Measurements from ENCODE around the gene BAK1. TPM values are rescaled to one million over a fixed set of nuclear protein-coding genes. Genes with fewer than 3 reads are reported as not detected.

BAK1 gene
- total and polyA plus RNA-seq, 2 donors (not counting 1 experiment from before 2014, with no cell fraction given): 12.9 to 13.0 TPM

DNA sequence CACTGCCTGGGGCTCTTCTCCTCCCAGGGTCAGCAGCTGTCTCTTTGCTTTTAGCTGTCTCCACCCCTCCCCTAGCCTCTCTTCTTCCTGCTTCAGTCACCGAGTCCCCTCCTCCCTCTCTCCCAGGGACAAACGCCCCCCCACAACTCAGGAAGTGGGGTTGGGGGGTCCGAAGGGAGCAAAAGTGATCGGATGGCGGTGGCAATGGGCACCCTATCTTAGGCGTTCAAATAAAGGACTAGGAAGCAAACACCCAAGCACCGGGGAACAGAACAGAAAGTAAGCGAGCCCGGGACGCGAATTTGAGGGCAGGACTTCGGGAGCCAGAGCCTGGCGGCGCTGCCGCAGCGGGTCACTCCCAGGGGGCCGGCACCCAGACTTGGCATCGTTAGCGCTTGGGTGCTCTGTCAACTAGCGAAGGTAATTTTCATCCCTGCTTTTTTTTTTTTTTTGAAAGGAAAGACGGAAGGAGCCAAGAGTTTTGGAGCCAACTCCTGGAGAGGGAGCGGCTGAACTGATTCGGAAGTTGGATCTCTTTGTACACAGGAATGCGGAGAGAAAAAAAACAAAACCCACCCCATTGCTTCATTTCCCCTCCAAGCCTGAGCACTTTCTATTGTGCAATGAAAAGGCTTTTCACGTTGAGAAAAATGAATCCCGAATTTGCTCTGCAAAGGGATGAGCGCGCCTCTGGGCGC lies 40.2 kb upstream of the BAK1 start:
- H3K4me3 ChIP-seq (replicated peaks in 1 of 4; ENCODE audit: control extremely low read depth in 1 of 4, insufficient read depth in 1 of 4, low read depth in 3 of 4, low read length in 4 of 4): peak overlapping the region; percentile 29 to 76 (median 52)
- H3K27me3 ChIP-seq (ENCODE audit: control insufficient read depth, insufficient read depth, low read length): no peaks in the 10 kb centered on the region
- H3K9me3 ChIP-seq (ENCODE audit: control insufficient read depth, insufficient read depth, low read depth, low read length): no peaks in the 10 kb centered on the region
- H3K79me2 ChIP-seq (ENCODE audit: control insufficient read depth, insufficient read depth, low read length): peaks cover 34% of the 10 kb centered on the region
- H3K36me3 ChIP-seq (ENCODE audit: control insufficient read depth, insufficient read depth, low read length): no peaks in the 10 kb centered on the region
- peak overlapping the region; percentile 20 for H2AFZ ChIP-seq (ENCODE audit: low read length)
- H3K4me1 ChIP-seq (ENCODE audit: control insufficient read depth, extremely low read depth, insufficient read depth, low read length): peaks cover 13% of the 10 kb centered on the region
- H3K4me2 ChIP-seq (ENCODE audit: extremely low read depth, insufficient read depth, low read length): peak overlapping the region; percentile 70
- peak; percentile 41 to 71 for DNase-seq (ENCODE audit: low read depth in 2 of 2)
- peak overlapping the region; percentile 46 for H3K27ac ChIP-seq (ENCODE audit: insufficient read depth, low read length)
- no peak for TF ChIP-seq CTCF (conservative IDR thresholded peaks at IDR 0.05 in 1 of 2, IDR thresholded peaks at IDR 0.05 in 1 of 2; ENCODE audit: low read depth in 1 of 2, low read length in 2 of 2)
- no peak for TF ChIP-seq EZH2 (IDR thresholded peaks at IDR 0.05; ENCODE audit: low read length, missing control alignments)
- H3K9ac ChIP-seq (ENCODE audit: insufficient read depth, low read length): peak overlapping the region; percentile 66
- no peaks in the 10 kb centered on the region for H4K20me1 ChIP-seq (ENCODE audit: control insufficient read depth, extremely low read depth, insufficient read depth, low read length)

DNA sequence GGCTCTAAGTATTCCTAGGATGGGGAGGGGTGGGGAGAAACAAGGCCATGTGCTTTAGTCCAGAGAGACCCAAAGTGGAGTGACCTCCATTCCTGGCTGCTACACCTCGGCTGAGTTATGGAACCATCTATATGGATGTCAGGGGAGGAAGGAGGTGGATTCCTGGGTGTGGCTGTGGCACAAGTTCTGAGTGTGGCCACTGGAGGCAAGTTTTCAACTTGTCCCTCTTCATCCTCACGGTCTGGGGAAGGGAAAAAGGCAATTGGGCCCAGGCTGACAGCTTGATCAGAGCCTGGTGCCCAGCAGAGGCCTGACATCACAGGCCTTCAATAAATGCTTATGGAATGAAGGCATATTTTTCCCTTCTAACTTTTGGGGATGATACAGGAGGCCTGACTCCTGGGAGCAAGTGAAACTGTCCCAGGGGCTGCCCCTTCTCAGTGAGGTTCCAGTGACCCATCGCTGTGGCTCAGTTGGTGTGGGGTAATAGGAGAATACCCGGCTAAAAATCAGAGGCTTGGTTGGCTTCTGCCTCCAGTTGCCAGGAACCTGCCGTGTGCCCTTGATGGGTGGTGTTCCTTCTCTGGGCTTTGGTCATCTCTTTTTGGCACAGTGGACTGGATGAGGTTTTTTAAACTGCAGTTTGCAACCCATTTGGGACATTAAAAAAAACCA lies 39.2 kb upstream of the BAK1 start:
- no peak for DNase-seq (ENCODE audit: low read depth in 2 of 2)
- H3K9me3 ChIP-seq (ENCODE audit: control insufficient read depth, insufficient read depth, low read depth, low read length): no peaks in the 10 kb centered on the region
- H3K9ac ChIP-seq (ENCODE audit: insufficient read depth, low read length): no peak overlapping the region
- H4K20me1 ChIP-seq (ENCODE audit: control insufficient read depth, extremely low read depth, insufficient read depth, low read length): no peaks in the 10 kb centered on the region
- H3K27me3 ChIP-seq (ENCODE audit: control insufficient read depth, insufficient read depth, low read length): no peaks in the 10 kb centered on the region
- H3K4me1 ChIP-seq (ENCODE audit: control insufficient read depth, extremely low read depth, insufficient read depth, low read length): peaks cover 13% of the 10 kb centered on the region
- peak overlapping the region in 1 of 4 experiments; percentile 75 for H3K4me3 ChIP-seq (replicated peaks in 1 of 4; ENCODE audit: control extremely low read depth in 1 of 4, insufficient read depth in 1 of 4, low read depth in 3 of 4, low read length in 4 of 4)
- peaks cover 27% of the 10 kb centered on the region for H3K79me2 ChIP-seq (ENCODE audit: control insufficient read depth, insufficient read depth, low read length)
- H3K36me3 ChIP-seq (ENCODE audit: control insufficient read depth, insufficient read depth, low read length): no peaks in the 10 kb centered on the region
- no peak overlapping the region for H3K27ac ChIP-seq (ENCODE audit: insufficient read depth, low read length)
- no peak overlapping the region for H2AFZ ChIP-seq (ENCODE audit: low read length)
- no peak for TF ChIP-seq EZH2 (IDR thresholded peaks at IDR 0.05; ENCODE audit: low read length, missing control alignments)
- no peak for TF ChIP-seq CTCF (conservative IDR thresholded peaks at IDR 0.05 in 1 of 2, IDR thresholded peaks at IDR 0.05 in 1 of 2; ENCODE audit: low read depth in 1 of 2, low read length in 2 of 2)
- H3K4me2 ChIP-seq (ENCODE audit: extremely low read depth, insufficient read depth, low read length): no peak overlapping the region

- DNase-seq (ENCODE audit: low read depth in 2 of 2): peak; percentile 29 to 38
- Histone ChIP-seq H3K79me2 (ENCODE audit: control insufficient read depth, insufficient read depth, low read length) (peaks cover 6% of the 10 kb centered on the region), H3K9ac (ENCODE audit: insufficient read depth, low read length) (no peak overlapping the region), H3K36me3 (ENCODE audit: control insufficient read depth, insufficient read depth, low read length) (no peaks in the 10 kb centered on the region), H3K27ac (ENCODE audit: insufficient read depth, low read length) (no peak overlapping the region), H3K4me1 (ENCODE audit: control insufficient read depth, extremely low read depth, insufficient read depth, low read length) (peaks cover 8% of the 10 kb centered on the region), H2AFZ (ENCODE audit: low read length) (no peak overlapping the region), H3K9me3 (ENCODE audit: control insufficient read depth, insufficient read depth, low read depth, low read length) (no peaks in the 10 kb centered on the region), H3K27me3 (ENCODE audit: control insufficient read depth, insufficient read depth, low read length) (no peaks in the 10 kb centered on the region), H3K4me3 (replicated peaks in 1 of 4; ENCODE audit: control extremely low read depth in 1 of 4, insufficient read depth in 1 of 4, low read depth in 3 of 4, low read length in 4 of 4) (no peak overlapping the region), H4K20me1 (ENCODE audit: control insufficient read depth, extremely low read depth, insufficient read depth, low read length) (no peaks in the 10 kb centered on the region), H3K4me2 (ENCODE audit: extremely low read depth, insufficient read depth, low read length) (no peak overlapping the region)
- TF ChIP-seq EZH2 (IDR thresholded peaks at IDR 0.05; ENCODE audit: low read length, missing control alignments): no peak
- no peak for TF ChIP-seq CTCF (conservative IDR thresholded peaks at IDR 0.05 in 1 of 2, IDR thresholded peaks at IDR 0.05 in 1 of 2; ENCODE audit: low read depth in 1 of 2, low read length in 2 of 2)
Measured at GRCh38 chr6:33616913-33617312, 36.8 kb upstream of the BAK1 start.
